COLO668 (cell line): ENCODE results near the gene TRAF3.
"Not testable (repeated sequence)": the region's sequence is repeated elsewhere in the genome, so short reads cannot be mapped to it uniquely, and the experiment has no call there.

ENCODE experiments used
- DNase-seq: peaks from one replicate; lab custom pipeline; 2025; ENCODE audit not compliant: unreplicated experiment; lab: John Stamatoyannopoulos, UW

The TRAF3 gene

DNA sequence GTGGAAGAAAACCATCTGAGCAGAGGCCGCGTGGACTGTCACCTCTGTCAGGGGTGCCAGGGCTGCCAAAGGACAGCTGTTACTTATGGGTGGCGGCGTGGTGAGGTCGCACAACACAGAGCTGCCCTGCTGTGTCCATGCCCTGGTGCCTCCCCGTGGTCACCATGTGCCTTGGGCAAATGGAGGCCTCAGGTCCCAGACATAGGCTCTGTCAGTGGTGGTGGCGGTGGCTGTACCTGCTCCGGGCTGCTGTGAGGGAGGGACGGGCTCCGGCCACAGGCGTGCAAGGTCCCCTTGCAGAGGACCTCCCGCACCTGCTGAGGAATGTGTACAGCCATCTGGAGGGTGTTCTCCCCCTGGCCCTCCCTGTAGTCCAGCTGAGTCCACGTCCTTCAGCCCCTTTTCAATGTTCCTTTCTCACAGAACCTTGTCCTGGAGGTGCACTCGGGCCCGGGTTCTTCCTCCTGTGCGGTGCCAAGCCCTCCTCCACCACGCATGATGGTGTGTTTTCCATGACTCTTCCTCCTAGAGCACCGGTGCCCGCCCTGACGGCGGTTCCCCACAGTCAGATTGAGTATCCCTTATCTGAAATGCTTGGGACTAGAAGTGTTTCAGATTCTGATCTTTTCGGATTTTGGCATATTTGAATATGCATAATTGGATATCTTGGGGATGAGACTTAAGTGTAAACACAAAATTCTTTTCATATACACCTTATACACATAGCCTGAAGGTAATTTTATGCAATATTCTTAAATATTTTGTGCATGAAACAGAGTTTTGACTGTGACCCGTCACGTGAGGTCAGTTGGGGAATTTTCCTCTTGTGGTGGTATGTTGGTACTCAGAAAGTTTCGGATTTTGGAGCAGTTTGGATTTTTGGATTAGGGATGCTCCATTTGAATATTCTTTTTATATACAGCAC, 49.8 kb downstream of the TRAF3 start:
- DNase-seq = no peak

DNA sequence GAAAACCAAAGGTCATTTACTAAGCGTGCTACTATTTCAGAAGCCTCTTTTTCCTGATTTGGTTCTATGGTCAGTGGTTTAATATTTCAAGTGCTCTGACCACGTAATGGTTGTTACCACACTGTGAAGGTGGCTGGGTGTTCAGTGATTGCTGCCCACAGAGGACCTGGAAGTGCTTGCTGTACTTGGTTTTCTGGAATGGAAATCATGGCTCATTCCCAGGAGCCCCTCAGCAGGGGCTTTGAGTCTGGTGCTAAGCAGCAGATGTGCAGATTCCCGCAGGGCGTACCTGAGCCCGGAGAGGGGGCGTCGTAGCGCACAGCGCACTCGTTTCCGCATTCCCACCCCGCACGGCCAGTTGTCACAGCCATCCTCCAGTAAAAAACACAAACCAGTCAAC, 50.5 kb downstream of the TRAF3 start:
- DNase-seq = no peak

DNA sequence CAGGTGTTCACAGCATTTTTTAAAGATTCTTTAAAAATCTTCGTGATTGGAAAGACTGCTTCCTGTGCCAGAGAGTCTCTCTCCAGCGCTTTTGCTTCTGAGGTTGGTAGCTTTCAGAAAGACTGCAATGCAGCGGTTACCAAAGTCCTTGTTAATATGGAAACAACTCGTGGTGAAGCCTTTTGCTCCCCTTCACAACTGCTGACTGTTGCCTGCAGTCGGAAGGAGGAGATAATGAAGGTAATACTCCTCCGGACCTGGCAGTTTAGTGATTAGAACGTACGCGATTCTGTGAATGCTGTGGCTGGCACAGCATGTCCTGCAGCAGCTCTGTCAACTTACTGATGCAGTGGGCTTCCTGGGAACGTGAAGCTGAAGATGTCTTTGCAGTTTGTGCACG, 50.9 kb downstream of the TRAF3 start:
- no peak for DNase-seq

DNA sequence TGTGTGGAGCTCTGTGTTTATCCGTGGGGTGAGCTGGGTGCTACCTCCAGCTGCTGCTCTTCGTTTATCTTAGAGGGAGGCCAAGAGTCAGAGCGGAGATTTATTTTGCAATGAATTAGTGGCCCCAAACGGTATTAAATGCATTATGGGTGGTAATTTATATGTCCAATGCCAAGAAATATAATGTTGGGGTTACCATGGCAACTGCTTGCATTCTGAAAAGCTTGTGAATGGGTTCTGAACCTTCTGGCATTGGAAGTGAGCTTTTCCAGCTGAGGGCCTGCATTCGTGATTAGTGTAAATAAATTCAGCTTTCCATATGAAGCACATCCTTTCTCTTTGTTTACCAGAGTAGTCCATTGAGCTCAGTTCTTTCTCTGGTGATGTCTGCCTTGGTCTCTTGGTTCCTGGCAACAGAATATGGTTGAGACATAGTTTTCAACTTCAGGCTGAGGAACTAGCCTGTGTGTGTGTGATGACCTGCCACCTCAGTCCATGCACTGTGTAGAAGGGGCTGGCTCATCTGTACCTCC, 51.8 kb downstream of the TRAF3 start:
- no peak for DNase-seq

DNA sequence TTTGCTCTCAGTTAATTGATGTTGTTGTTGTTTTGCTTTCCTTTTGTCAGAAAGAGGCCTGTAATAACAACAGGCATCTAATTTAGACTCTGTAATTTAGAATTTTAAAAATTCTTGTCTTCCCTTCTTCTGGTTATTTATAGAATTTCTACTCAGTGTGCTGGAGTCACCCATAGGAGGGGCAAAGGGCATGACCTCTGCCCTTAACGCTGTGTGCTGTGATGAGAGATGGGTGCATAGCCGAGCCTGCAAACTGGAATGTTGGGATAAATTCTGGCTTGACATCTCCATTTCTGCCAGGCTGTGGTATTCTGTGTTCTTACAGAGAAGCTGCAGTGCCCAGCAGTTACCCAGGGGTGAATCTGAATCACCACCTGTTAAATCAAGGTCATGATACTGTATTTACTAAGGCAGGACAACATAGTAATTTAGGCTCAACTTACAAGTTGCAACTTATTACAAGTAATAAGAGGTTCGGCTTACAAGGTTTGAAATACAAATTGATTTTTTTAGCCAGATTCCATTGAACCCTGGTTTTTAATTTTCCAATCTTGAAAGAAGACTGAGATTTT, 53.3 kb downstream of the TRAF3 start:
- no peak for DNase-seq

DNA sequence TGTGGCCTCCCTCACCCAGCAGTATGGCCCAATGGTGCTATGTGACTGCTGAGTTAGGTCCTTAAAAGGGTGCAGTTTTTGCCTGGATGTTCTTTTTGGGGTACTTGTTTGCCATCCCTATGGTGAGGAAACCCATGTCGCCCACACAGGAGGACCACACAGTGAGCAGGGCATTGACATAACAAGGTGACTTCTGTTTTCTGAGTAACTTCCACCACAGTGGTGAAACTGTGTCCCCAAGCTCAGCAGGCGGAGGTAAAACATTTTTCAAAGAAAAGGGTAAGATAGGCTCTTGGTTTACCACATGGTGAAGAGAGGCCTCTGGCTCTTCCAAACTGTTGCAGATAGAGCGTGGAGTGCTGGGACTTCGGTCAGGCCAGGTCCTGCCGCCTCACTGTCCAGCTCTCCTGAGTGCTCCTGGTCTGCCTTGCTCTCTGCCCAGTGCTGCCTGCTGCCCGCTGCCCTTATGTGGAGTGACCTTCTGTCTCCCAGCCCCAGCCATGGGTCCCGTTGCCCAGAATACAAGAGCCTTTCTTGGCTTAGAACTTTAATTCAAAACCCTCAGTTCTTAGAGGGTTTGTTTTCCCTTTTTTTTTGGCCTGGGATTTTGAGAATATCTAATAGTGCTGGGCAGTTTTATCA, 54.0 kb downstream of the TRAF3 start:
- no peak for DNase-seq

DNA sequence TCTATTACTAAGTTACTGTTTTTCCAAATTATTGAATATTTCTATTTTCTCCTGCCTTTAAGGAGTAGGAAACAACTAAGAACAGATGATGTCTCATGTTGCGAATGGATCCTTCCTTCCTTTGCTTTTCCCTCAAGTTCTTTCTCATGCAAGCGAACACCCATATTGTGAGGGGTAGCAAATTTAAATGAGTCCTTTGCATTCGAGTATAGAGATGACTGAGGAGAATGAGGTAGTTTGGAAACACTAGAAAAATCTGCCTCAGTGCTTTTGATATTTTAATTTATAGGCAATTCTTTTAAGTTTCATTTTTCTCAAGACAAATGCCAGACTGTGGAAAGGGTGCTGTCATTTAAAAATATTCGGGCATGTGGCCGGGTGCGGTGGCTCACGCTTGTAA, 56.1 kb downstream of the TRAF3 start:
- DNase-seq = no peak

DNA sequence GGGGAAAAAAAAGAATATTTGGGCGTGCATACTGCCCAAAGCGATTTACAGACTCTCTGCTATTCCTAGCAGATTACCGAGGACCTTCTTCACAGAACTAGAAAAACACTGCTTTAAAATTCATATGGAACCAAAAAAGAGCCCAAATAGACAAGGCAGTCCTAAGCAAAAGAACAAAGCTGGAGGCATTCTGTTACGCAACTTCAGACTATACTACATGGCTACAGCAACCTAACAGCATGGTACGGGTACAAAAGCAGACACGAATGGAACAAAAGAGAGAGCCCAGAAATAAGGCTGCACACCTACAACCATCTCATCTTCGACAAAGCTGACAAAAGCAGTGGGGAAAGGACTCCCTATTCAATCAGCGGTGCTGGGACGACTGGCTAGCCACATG, 56.7 kb downstream of the TRAF3 start:
- DNase-seq = no peak

DNA sequence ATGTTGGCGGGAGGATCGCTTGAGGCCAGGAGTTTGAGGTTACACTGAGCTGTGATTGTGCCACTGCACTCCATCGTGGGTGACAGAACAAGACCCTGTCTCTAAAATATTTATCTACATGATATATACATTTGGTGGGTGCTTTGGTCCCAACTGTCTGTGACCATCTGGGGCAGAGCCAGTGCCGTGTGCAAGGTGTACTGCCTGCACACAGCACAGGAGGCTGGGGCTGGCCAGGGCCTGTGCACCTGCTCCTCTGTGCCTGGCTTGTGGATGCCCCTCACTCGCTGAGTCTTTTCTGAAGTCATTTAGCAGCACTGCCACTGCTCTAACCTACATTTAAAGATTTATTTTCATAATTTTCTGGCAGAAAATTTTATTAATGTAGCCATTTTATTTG, 58.7 kb downstream of the TRAF3 start:
- no peak for DNase-seq

DNA sequence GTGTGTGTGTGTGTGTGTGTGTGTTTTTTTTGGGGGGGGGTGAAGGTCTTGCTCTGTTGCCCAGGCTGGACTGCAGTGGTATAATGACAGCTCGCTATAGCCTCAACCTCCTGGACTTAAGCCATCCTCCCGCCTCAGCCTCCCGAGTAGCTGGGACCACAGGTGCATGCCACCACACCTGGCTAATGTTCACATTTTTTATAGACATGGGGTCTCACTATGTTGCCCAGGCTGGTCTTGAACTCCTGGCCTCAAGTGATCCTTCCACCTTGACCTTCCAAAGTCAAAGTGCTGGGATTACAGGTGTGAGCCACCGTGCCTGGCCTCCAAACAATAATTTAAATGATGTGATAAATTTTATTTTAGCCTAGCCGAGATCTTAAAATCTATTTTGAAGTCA, 59.9 kb downstream of the TRAF3 start:
- not testable (repeated sequence) for DNase-seq

DNA sequence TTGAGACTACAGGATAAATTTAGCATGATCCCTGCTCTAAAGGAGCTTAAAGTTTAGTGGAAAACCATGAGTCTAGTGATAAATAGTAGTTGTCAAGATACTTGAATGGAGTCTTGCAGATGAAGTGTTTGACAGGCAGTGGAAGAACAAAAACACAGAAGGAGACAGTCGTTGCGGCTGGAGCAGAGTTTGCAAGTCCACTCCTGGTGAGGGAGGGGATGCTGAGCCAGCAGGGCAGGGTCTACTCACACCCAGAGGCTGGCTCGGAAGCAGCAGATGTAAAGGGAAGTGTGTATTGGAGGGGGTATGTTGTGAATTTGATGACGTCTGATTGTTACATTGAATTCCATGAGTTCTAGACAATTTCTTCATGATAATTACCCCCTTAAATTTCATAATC, 61.3 kb downstream of the TRAF3 start:
- no peak for DNase-seq

DNA sequence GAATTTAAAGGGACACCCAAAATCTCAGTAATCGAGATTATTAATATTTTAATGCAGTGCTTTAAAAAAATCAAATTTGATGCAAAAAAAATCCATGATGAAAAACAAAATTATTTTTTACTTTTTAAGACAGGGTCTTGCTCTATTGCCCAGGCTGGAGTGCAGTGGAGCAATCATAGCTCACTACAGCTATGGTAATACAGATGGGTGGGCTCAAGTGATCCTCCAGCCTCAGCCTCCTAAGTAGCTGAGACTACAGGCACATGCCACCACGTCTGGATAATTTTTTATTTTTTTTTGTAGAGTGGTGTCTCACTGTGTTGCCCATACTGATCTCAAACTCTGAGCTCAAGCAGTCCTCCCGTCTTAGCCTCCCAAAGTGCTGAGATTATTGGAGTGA, 62.9 kb downstream of the TRAF3 start:
- no peak for DNase-seq

DNA sequence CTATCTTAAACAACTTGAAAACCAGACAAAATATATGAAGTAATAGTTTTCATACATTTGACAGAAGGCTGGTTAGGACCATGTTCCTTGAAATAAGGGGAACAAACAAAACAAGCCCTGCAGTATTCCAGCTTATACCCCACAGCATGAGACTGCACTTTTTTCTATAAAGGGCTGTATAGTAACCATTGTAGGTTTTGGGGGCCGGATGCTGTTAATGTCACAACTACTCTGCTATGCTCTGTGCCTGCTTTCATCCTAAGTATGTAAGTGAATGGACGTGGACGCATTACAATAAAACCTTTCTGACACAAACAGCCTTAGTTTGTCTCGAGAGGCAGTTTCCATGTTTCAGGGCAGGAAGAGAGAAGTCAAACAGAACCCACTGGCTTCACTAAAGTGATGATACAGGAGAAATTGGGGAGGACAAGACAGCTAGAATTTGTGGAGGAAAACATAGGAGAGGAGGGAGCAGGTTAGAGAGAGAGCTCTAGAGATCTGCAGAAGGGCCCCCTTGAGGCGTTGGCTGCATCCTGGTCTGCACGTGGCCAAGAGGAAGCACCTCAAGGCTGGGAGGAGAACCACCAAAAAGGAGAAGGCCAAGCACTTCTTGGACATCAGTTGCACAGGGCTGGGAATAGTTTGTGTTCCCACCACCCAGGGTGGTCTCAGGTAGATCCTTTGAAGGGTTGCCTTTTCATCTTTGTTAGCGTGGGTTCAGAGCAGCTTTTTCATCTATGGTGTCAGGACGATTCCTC, 63.7 kb downstream of the TRAF3 start:
- DNase-seq = no peak

DNA sequence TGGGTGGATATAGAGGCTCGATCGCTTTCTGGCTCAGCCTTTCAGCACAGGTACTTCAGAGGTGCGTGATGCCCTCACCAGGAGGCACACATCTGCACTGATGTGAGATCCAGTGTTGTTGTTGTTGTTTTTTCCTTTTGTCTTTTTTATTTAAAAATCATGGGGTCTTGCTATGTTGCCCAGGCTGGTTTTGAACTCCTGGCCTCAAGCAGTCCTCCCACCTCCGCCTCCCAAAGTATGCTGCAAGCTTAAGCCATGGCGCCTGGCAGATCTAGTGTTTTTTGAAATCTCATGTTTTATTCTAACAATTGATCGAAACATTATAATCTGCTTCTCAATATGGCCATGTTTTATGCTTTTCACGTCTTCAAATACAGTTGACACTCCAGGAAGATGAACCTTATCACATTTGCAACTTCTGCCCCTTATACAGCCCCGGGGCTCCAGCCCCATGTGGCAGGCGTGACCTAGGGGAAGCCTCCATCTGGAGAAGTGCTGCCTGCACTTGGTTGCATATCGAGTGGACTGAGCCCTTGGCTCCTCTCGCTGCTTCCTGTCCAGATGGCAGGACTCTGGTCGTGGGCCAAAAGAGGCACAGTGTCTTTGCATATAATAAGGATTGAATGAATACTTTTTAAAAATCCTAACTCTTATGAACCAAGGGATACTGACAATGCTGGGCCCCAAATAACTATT, 71.7 kb downstream of the TRAF3 start:
- no peak for DNase-seq

DNA sequence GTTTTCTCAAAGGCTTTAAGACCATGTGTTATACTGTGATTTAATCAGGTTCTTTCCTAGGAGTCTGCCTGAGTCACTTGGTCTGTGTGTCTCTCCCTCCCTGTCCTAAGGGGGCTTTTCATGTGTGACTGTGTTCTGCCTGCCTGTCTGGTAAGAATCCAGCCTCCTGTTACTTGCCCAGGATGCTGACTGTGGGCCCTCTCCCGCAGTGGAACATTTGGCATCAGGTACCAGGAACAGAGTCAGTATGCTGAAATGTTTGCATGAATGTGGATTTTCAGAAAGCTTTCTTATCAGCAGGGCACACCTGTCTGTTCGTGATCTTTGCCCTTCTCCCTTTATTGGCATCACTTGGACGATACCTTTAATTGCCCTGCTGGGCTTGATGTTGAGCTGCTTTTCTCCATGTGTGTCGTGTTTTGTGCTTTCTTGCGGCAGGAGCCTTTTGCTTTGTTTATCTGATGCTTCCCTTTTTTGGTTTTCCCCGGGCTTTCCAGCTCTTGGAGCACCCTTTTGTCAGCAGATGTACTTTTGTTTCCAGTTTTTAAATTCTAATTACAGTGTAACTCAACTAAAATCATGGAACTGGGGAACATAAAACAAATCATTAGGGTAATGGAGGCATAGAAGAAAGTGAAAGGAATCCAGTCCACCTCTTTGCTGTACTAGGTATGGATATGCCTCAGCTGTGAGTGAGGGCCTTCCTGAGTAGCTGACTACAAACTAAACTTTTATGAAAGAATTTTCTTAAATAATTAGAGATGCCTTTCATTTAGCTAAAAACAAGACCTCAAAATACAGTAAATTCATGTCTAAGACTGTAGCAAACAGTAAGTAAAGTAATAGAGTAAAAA, 72.5 kb downstream of the TRAF3 start:
- no peak for DNase-seq

DNA sequence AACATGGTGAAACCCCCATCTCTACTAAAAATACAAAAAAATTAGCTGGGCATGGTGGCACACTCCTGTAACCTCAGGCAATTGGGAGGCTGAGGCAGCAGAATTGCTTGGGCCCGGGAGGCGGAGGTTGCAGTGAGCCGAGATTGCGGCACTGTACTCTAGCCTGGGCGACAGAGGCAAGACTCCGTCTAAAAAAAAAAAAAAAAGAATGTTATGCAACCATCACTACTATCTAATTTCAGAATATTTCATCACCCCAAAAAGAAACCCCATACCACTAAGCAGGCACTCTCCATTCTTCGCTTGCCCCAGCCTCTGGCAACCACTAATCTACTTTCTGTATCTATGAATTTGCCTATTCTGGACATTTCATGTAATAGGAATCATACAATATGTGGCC, 76.4 kb downstream of the TRAF3 start:
- no peak for DNase-seq

DNA sequence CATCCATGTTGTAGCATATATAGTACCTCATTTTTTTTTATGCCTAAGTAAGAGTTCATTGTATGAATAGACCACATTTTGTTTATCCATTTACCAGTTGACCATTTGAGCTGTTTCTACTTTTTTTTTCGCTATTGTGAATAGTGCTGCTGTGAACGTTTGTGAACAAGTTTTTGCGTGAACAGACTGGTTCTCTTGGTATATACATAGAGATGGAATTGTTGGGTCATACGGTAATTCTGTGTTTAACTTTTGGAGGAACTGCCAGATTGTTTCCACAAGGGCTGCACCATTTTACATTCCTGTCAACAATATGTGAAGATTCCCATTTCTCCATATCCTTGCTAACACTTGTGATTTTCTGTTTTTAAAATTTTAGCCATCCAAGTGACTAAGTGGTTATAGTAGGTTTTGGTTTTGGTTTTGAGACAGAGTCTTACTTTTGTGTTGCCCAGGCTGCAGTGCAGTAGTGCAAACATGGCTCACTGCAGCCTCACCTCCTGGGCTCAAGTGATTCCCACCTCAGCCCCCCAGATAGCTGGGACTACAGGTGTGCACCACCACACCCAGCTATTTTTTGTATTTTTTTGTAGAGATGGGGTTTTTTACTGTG, 76.9 kb downstream of the TRAF3 start:
- DNase-seq = no peak

DNA sequence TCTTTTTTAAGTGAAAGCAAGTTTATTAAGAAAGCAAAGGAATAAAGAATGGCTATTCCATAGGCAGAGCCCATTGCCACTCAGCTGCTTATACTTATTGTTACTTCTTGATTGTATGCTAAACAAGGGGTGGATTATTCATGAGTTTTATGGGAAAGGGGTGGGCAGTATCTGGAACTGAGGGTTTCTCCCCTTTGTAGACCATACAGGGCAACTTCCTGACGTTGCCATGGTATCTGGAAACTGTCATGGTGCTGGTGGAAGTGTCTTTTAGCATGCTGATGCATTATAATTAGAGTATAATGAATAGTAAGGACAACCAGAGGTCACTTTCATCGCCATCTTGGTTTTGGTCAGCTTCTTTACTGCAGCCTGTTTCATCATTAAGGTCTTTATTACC, 78.9 kb downstream of the TRAF3 start:
- DNase-seq = no peak

DNA sequence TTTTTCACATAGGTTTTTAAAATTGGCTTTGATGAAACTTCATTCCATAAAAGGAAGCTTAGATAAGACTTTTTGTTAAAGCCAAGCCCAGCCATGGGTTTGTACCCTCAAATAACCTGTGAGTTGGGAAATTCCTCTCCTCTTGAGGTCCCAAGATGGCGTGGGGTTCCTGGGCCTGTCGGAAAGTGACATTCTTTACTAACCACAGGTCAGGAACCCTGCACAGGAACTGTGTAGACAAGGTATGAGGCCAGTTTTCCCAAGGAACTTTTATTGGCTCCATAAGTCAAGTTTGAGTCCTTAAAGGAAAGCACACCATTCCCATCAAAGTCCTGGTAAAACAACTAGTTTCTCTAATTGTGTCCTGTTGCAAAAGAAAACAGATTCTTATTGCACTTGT, 80.2 kb downstream of the TRAF3 start:
- DNase-seq = no peak
